K562 (cell line): ENCODE data around the gene PHF3. TPM values are rescaled to one million over a fixed set of nuclear protein-coding genes. Genes with fewer than 3 reads are reported as not detected.

Experiments
- ATAC-seq: fragments of 200-7000 bp; cut with Tn5 transposase; 3 replicates; pipeline ENCODE4 v1.9.1; 2020; ENCODE audit warnings: moderate library complexity
- BruUV-seq: library from RNA; stranded (reverse); fragments of 400-500 nt; replicated peaks from 2 replicates; lab custom pipeline; 2021; lab: Mats Ljungman, UMichigan
- CTCF ChIA-PET: fragments of 300-600 bp; formaldehyde crosslinking; extraction: SDS; loops from one replicate; lab custom pipeline; 2021; ENCODE audit warnings: low intra/inter-chr PET ratio; lab: Yijun Ruan, JAX
- POLR2A ChIA-PET: fragments of 300-600, 350-650 bp; sonication (Branson Sonifier 250); formaldehyde crosslinking; extraction: SDS; loops from one replicate; lab custom pipeline; 2021; ENCODE audit warnings: antibody characterized with exemption, inconsistent platforms; lab: Yijun Ruan, JAX
- DNase-seq, 4 experiments: peaks; one replicate each; pipeline versions ENCODE4 v3.0.0 to v3.0.0-alpha.2; 2011 to 2018; ENCODE audit warnings: low spot score in 3 of 4, mixed read lengths in 3 of 4; ENCODE audit errors: extremely low read depth in 1 of 4
- FAIRE-seq: peaks from 2 replicates; lab custom pipeline; 2011; peaks lifted over from hg19 to GRCh38; lab: Jason Lieb, UNC
- H2AFZ ChIP-seq: 2 replicates; pipeline ENCODE4 v1.6.0; 2011; ENCODE audit warnings: low read depth, low read length, control low read depth, inconsistent platforms
- H3K27ac ChIP-seq: fragments of 200-600 bp; 3 replicates; pipeline ENCODE4 v1.8.0; 2011; ENCODE audit warnings: low read depth, mild to moderate bottlenecking, control low read depth, inconsistent platforms, low read length, moderate library complexity, mixed read lengths; ENCODE audit errors: extremely low read depth
- H3K27me3 ChIP-seq, 2 experiments: fragments of 300-600 bp in 1 of 2; 2 replicates in 1 of 2; 3 replicates in 1 of 2; pipeline versions ENCODE4 v1.6.0 to v1.8.0; 2011; ENCODE audit warnings: inconsistent platforms in 2 of 2, low read length in 2 of 2, mild to moderate bottlenecking in 1 of 2, mixed read lengths in 1 of 2, moderate library complexity in 1 of 2; ENCODE audit not compliant: control insufficient read depth in 2 of 2, insufficient read depth in 2 of 2
- H3K36me3 ChIP-seq: fragments of 300-600 bp; 3 replicates; pipeline ENCODE4 v1.8.0; 2011; ENCODE audit warnings: mild to moderate bottlenecking, low read length, inconsistent platforms; ENCODE audit not compliant: control insufficient read depth, insufficient read depth
- H3K4me1 ChIP-seq, 2 experiments: fragments of 200-600 bp in 1 of 2; replicated peaks in 1 of 2; 2 replicates in 1 of 2; 3 replicates in 1 of 2; pipeline versions ENCODE4 v1.5.1 to v1.8.0; 2011; ENCODE audit warnings: inconsistent platforms in 2 of 2, low read length in 2 of 2, mild to moderate bottlenecking in 1 of 2, mixed read lengths in 1 of 2, moderate library complexity in 1 of 2; ENCODE audit not compliant: control insufficient read depth in 2 of 2, insufficient read depth in 2 of 2
- H3K4me2 ChIP-seq: 2 replicates; pipeline ENCODE4 v1.6.1; 2011; ENCODE audit warnings: low read length, control low read depth, inconsistent platforms, mixed read lengths; ENCODE audit not compliant: insufficient read depth
- H3K4me3 ChIP-seq: fragments of 200-600 bp; sonication (generic), shearing (Covaris generic); 2 replicates; pipeline ENCODE4 v1.5.1; 2016; ENCODE audit warnings: control low read depth, inconsistent platforms
- H3K79me2 ChIP-seq: fragments of 200-600 bp; 3 replicates; pipeline ENCODE4 v1.8.0; 2011; ENCODE audit warnings: low read length, inconsistent platforms; ENCODE audit not compliant: control insufficient read depth, insufficient read depth
- H3K9ac ChIP-seq, 2 experiments: 2 replicates each; pipeline versions ENCODE4 v1.6.0 to v1.6.1; 2011; ENCODE audit warnings: low read depth in 2 of 2, low read length in 2 of 2, control low read depth in 1 of 2, inconsistent platforms in 1 of 2, mild to moderate bottlenecking in 1 of 2, mixed read lengths in 1 of 2; ENCODE audit not compliant: insufficient read depth in 1 of 2
- H3K9me1 ChIP-seq: one replicate; pipeline ENCODE4 v1.6.0; 2011; ENCODE audit warnings: inconsistent platforms, mild to moderate bottlenecking, low read length, moderate library complexity; ENCODE audit not compliant: control insufficient read depth, insufficient read depth
- H3K9me3 ChIP-seq: replicated peaks from 2 replicates; pipeline ENCODE4 v1.5.1; 2011; ENCODE audit warnings: low read depth, low read length, inconsistent platforms; ENCODE audit not compliant: control insufficient read depth, insufficient read depth
- H4K20me1 ChIP-seq: replicated peaks from 2 replicates; pipeline ENCODE4 v1.6.1; 2011; ENCODE audit warnings: low read length, inconsistent platforms, mixed read lengths; ENCODE audit not compliant: control insufficient read depth, insufficient read depth
- ESRRA ChIP-seq: fragments of 450-650 bp; IDR thresholded peaks from 2 replicates; pipeline ENCODE4 v1.6.1; 2014; ENCODE audit warnings: low read depth, mild to moderate bottlenecking, moderate library complexity, borderline replicate concordance
- GATAD2A ChIP-seq: fragments of 450-650 bp; IDR thresholded peaks from 2 replicates; pipeline ENCODE4 v1.6.1; 2017
- NFE2 ChIP-seq: IDR thresholded peaks from 2 replicates; pipeline ENCODE4 v1.6.1; 2014; ENCODE audit warnings: antibody characterized with exemption, low read depth
- ZEB2 ChIP-seq: fragments of 450-650 bp; IDR thresholded peaks from 2 replicates; pipeline ENCODE4 v1.6.1; 2016
- ZKSCAN3 ChIP-seq: fragments of 250-450 bp; sonication (Bioruptor Pico); IDR thresholded peaks from 2 replicates; pipeline ENCODE4 v1.4.0; 2020
- WGBS: fragments of 100-300 bp; shearing (Covaris generic); methylation state at CpG from one replicate; pipeline ENCODE4 v1.1.6; 2016; ENCODE audit warnings: low coverage, mixed read lengths; ENCODE audit not compliant: insufficient coverage; ENCODE audit errors: missing lambda C conversion rate; 5-methylcytosine and 5-hydroxymethylcytosine counted together
- in situ Hi-C: fragments of 300-500 bp; cut with MboI; formaldehyde crosslinking; loops from 4 replicates; pipeline ENCODE4 v1.15.0; 2018; ENCODE audit warnings: inconsistent platforms, mixed read lengths
- intact Hi-C: fragments of 100-400 bp; cut with micrococcal nuclease; formaldehyde crosslinking; loops from 2 replicates; pipeline ENCODE4 v1.14.2; 2022
- polyA plus RNA-seq, 8 experiments: library from polyadenylated mRNA; depleted of rRNA in 4 of 8; stranded (reverse) in 5 of 8; unstranded in 3 of 8; fragments of >200 nt; fragmentation: Nextera tagmentation in 2 of 8; fragmentation: Illumina TruSeq in 1 of 8; extraction: Ambion mirVana in 2 of 8; extraction: Trizol in 1 of 8; gene quantifications; 2 replicates each; pipeline versions ENCODE4 v1.2.1 to v1.2.3, GENCODE V29; 2011 to 2014; ENCODE audit warnings: inconsistent platforms in 1 of 8, missing spikeins in 1 of 8
- total RNA-seq, 7 experiments: library from RNA; depleted of rRNA in 6 of 7; stranded (reverse); fragments of >200 nt in 6 of 7; fragmentation: Illumina TruSeq in 2 of 7; extraction: Trizol in 2 of 7; gene quantifications; 2 replicates each; pipeline versions ENCODE4 v1.2.1 to v1.2.3, GENCODE V29; 2011 to 2021; ENCODE audit warnings: low replicate concordance in 1 of 7
- TF ChIP-seq, protein P1 (sequence below): fragments of 450-650 bp; IDR thresholded peaks from 2 replicates; pipeline ENCODE4 v1.6.1; 2016; ENCODE audit warnings: mild to moderate bottlenecking, moderate library complexity
- TF ChIP-seq, protein P2 (sequence below): sonication (generic); formaldehyde crosslinking; IDR thresholded peaks from 2 replicates; pipeline ENCODE4 v1.8.1; 2023; ENCODE audit warnings: missing genetic modification reagents, mild to moderate bottlenecking, borderline replicate concordance

PHF3 gene
- total and polyA plus RNA-seq, 9 of the 15 experiments (the other 6 are each of a cell fraction or from before 2014, with no cell fraction given) = 8.1 to 51.2 (median 30.9) TPM

DNA sequence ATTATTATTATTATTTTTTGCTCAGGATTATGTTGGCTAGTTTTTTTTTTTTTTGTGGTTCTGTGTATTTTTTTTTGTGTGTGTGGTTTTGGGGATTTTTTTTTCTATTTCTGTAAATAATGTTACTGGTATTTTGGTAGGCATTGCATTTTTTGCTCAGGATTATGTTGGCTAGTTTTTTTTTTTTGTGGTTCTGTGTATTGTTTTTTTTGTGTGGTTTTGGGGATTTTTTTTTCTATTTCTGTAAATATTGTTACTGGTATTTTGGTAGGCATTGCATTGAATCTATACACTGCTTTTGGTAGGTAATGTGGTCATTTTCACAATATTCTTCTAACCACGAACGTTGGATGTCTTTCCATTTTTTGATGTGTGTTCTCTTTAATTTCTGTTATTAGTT is 17.4 kb downstream of the PHF3 start:
- intact Hi-C loops = no loop called here
- no peaks in the 10 kb centered on the region for H3K9me1 ChIP-seq
- H4K20me1 ChIP-seq = no peaks in the 10 kb centered on the region; the same call in 1 of the 2 replicates
- no peak overlapping the region for H3K4me3 ChIP-seq
- DNase-seq (no peak), ATAC-seq (no peak), FAIRE-seq (no peak)
- peaks cover 8% of the 10 kb centered on the region; the same call in 2 of the 3 replicates for H3K36me3 ChIP-seq
- no peak overlapping the region for H3K9ac ChIP-seq
- no peak overlapping the region for H3K4me2 ChIP-seq
- CTCF ChIA-PET = no interaction called here
- peaks cover 0 to 6% of the 10 kb centered on the region in 2 experiments; a peak in 1 of 5 replicates for H3K4me1 ChIP-seq
- H2AFZ ChIP-seq = no peak overlapping the region
- H3K9me3 ChIP-seq = no peaks in the 10 kb centered on the region
- in situ Hi-C loops = no loop called here
- no peaks in the 10 kb centered on the region for H3K27me3 ChIP-seq
- BruUV-seq = no TSS peak
- POLR2A ChIA-PET = interaction anchor here (1.1 to 1.4 kb wide), 2 partner anchors 11 to 13 kb away, joined by 3 to 6 read pairs; no protein-coding TSS in a partner anchor
- peaks cover 98% of the 10 kb centered on the region for H3K79me2 ChIP-seq
- H3K27ac ChIP-seq = no peak overlapping the region
- 96% methylated on average over 2 of the region's 2 CpGs for WGBS
- TF ChIP-seq, protein P1, sequence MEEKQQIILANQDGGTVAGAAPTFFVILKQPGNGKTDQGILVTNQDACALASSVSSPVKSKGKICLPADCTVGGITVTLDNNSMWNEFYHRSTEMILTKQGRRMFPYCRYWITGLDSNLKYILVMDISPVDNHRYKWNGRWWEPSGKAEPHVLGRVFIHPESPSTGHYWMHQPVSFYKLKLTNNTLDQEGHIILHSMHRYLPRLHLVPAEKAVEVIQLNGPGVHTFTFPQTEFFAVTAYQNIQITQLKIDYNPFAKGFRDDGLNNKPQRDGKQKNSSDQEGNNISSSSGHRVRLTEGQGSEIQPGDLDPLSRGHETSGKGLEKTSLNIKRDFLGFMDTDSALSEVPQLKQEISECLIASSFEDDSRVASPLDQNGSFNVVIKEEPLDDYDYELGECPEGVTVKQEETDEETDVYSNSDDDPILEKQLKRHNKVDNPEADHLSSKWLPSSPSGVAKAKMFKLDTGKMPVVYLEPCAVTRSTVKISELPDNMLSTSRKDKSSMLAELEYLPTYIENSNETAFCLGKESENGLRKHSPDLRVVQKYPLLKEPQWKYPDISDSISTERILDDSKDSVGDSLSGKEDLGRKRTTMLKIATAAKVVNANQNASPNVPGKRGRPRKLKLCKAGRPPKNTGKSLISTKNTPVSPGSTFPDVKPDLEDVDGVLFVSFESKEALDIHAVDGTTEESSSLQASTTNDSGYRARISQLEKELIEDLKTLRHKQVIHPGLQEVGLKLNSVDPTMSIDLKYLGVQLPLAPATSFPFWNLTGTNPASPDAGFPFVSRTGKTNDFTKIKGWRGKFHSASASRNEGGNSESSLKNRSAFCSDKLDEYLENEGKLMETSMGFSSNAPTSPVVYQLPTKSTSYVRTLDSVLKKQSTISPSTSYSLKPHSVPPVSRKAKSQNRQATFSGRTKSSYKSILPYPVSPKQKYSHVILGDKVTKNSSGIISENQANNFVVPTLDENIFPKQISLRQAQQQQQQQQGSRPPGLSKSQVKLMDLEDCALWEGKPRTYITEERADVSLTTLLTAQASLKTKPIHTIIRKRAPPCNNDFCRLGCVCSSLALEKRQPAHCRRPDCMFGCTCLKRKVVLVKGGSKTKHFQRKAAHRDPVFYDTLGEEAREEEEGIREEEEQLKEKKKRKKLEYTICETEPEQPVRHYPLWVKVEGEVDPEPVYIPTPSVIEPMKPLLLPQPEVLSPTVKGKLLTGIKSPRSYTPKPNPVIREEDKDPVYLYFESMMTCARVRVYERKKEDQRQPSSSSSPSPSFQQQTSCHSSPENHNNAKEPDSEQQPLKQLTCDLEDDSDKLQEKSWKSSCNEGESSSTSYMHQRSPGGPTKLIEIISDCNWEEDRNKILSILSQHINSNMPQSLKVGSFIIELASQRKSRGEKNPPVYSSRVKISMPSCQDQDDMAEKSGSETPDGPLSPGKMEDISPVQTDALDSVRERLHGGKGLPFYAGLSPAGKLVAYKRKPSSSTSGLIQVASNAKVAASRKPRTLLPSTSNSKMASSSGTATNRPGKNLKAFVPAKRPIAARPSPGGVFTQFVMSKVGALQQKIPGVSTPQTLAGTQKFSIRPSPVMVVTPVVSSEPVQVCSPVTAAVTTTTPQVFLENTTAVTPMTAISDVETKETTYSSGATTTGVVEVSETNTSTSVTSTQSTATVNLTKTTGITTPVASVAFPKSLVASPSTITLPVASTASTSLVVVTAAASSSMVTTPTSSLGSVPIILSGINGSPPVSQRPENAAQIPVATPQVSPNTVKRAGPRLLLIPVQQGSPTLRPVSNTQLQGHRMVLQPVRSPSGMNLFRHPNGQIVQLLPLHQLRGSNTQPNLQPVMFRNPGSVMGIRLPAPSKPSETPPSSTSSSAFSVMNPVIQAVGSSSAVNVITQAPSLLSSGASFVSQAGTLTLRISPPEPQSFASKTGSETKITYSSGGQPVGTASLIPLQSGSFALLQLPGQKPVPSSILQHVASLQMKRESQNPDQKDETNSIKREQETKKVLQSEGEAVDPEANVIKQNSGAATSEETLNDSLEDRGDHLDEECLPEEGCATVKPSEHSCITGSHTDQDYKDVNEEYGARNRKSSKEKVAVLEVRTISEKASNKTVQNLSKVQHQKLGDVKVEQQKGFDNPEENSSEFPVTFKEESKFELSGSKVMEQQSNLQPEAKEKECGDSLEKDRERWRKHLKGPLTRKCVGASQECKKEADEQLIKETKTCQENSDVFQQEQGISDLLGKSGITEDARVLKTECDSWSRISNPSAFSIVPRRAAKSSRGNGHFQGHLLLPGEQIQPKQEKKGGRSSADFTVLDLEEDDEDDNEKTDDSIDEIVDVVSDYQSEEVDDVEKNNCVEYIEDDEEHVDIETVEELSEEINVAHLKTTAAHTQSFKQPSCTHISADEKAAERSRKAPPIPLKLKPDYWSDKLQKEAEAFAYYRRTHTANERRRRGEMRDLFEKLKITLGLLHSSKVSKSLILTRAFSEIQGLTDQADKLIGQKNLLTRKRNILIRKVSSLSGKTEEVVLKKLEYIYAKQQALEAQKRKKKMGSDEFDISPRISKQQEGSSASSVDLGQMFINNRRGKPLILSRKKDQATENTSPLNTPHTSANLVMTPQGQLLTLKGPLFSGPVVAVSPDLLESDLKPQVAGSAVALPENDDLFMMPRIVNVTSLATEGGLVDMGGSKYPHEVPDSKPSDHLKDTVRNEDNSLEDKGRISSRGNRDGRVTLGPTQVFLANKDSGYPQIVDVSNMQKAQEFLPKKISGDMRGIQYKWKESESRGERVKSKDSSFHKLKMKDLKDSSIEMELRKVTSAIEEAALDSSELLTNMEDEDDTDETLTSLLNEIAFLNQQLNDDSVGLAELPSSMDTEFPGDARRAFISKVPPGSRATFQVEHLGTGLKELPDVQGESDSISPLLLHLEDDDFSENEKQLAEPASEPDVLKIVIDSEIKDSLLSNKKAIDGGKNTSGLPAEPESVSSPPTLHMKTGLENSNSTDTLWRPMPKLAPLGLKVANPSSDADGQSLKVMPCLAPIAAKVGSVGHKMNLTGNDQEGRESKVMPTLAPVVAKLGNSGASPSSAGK = no peak
- TF ChIP-seq ZKSCAN3 (CRISPR knock-in tag) (no peak), ZEB2 (no peak), GATAD2A (no peak), ESRRA (no peak), NFE2 (no peak)
- TF ChIP-seq, protein P2, sequence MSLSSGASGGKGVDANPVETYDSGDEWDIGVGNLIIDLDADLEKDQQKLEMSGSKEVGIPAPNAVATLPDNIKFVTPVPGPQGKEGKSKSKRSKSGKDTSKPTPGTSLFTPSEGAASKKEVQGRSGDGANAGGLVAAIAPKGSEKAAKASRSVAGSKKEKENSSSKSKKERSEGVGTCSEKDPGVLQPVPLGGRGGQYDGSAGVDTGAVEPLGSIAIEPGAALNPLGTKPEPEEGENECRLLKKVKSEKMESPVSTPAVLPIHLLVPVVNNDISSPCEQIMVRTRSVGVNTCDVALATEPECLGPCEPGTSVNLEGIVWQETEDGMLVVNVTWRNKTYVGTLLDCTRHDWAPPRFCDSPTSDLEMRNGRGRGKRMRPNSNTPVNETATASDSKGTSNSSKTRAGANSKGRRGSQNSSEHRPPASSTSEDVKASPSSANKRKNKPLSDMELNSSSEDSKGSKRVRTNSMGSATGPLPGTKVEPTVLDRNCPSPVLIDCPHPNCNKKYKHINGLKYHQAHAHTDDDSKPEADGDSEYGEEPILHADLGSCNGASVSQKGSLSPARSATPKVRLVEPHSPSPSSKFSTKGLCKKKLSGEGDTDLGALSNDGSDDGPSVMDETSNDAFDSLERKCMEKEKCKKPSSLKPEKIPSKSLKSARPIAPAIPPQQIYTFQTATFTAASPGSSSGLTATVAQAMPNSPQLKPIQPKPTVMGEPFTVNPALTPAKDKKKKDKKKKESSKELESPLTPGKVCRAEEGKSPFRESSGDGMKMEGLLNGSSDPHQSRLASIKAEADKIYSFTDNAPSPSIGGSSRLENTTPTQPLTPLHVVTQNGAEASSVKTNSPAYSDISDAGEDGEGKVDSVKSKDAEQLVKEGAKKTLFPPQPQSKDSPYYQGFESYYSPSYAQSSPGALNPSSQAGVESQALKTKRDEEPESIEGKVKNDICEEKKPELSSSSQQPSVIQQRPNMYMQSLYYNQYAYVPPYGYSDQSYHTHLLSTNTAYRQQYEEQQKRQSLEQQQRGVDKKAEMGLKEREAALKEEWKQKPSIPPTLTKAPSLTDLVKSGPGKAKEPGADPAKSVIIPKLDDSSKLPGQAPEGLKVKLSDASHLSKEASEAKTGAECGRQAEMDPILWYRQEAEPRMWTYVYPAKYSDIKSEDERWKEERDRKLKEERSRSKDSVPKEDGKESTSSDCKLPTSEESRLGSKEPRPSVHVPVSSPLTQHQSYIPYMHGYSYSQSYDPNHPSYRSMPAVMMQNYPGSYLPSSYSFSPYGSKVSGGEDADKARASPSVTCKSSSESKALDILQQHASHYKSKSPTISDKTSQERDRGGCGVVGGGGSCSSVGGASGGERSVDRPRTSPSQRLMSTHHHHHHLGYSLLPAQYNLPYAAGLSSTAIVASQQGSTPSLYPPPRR (CRISPR knock-in tag) = no peak
